ENCODE measurements around the gene CDH4.

DNA sequence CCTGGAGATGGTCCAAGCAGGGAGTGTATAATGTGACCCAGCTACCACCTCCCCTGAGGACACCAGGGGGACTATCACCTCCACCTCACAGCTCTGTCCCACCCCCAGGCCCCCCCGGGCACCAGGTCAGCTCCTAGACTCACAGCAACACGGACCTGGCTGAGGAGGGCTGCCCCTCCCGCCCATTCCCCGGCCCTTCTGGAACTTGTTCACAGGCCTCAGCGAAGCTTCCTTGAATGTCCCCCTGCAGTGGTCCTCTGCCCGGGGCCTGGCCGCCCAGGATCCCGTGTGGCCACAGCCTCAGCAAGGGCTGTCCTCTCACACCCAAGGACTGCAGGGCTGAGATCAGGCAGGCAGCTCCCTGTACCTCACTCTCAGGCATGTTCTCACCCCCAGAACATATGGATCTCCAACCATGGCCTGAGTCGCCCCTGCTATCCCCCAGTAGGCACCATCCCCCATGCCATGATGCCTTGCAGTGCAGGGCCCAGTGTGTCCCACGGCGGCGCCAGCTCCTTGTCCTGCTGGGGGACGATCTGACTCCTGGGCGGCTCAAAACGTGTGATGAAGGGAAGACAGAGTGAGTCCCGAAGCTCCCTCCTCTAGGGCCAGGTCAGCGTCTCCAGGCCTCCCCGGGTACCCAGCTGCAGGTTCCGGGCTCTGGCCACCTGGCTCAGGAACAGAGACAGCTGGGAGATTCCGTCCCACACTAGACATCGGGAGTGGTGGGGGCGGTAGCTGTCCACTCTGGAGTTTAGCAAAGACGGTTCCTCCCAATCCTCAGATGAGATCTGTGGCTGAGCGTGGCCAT, 655.2 kb downstream of the CDH4 start:
- TF ChIP-seq POLR2A (IDR thresholded peaks at IDR 0.05) (no peak), CTCF (IDR thresholded peaks at IDR 0.05) (no peak)
